ENCODE measurements around the gene U2SURP.
"Not testable (repeated sequence)": the region's sequence is repeated elsewhere in the genome, so short reads cannot be mapped to it uniquely, and the experiment has no call there.

The U2SURP gene

GRCh38 chr3:143016321-143016972 is 15.1 kb downstream of the U2SURP start:
- ATAC-seq = peak in 1 of 2 donors; percentile 27

- no peak for ATAC-seq
These were observed 23.1 kb downstream of the U2SURP start for GRCh38 chr3:143024351-143024960.

GRCh38 chr3:143031327-143031726 is 30.0 kb downstream of the U2SURP start:
- no peak for ATAC-seq

- not testable (repeated sequence) for ATAC-seq
These were observed 30.5 kb downstream of the U2SURP start for GRCh38 chr3:143031796-143032387.

- ATAC-seq = no peak
These were observed 34.3 kb downstream of the U2SURP start for GRCh38 chr3:143035466-143036211.

- peak; percentile 55 to 58 for ATAC-seq
These were observed 35.2 kb downstream of the U2SURP start for GRCh38 chr3:143036557-143036956.

- no peak for ATAC-seq
These were observed 36.5 kb downstream of the U2SURP start for GRCh38 chr3:143037867-143038266.

GRCh38 chr3:143040261-143040879 is 39.0 kb downstream of the U2SURP start:
- ATAC-seq = no peak

- ATAC-seq = no peak
These were observed 40.5 kb downstream of the U2SURP start for GRCh38 chr3:143041903-143042302.

- ATAC-seq = no peak
These were observed 44.3 kb downstream of the U2SURP start for GRCh38 chr3:143045639-143046038.

GRCh38 chr3:143046075-143046474 is 44.7 kb downstream of the U2SURP start:
- ATAC-seq = not testable (repeated sequence)

GRCh38 chr3:143054011-143054410 is 52.6 kb downstream of the U2SURP start:
- ATAC-seq = no peak

- ATAC-seq = no peak
These were observed 55.0 kb downstream of the U2SURP start for GRCh38 chr3:143056372-143056771.

- peak; percentile 93 to 96 for ATAC-seq
These were observed 59.5 kb downstream of the U2SURP start for GRCh38 chr3:143060906-143061305.

GRCh38 chr3:143063018-143063417 is 61.6 kb downstream of the U2SURP start:
- no peak for ATAC-seq

- ATAC-seq = no peak
These were observed 63.4 kb downstream of the U2SURP start for GRCh38 chr3:143064777-143065176.

- ATAC-seq = no peak
These were observed 64.0 kb downstream of the U2SURP start for GRCh38 chr3:143065364-143065763.

GRCh38 chr3:143066033-143066432 is 64.7 kb downstream of the U2SURP start:
- ATAC-seq = no peak

GRCh38 chr3:143067201-143067600 is 65.8 kb downstream of the U2SURP start:
- ATAC-seq = no peak

- no peak for ATAC-seq
These were observed 66.7 kb downstream of the U2SURP start for GRCh38 chr3:143068059-143068458.

GRCh38 chr3:143070977-143071551 is 69.7 kb downstream of the U2SURP start:
- no peak for ATAC-seq

GRCh38 chr3:143071776-143072175 is 70.4 kb downstream of the U2SURP start:
- no peak for ATAC-seq

Measured in activated CD4-positive, CD25-positive, alpha-beta regulatory T cell treated with anti-CD3 and anti-CD28 coated beads, Interleukin-2, amount 50 U/mL, for 24 hours (primary cell).